ENCODE results near the gene GPR55. TPM values are rescaled to one million over a fixed set of nuclear protein-coding genes. Genes with fewer than 3 reads are reported as not detected.

Gene GPR55
- total RNA-seq, 1 experiment from 2014 or later = not detected

DNA sequence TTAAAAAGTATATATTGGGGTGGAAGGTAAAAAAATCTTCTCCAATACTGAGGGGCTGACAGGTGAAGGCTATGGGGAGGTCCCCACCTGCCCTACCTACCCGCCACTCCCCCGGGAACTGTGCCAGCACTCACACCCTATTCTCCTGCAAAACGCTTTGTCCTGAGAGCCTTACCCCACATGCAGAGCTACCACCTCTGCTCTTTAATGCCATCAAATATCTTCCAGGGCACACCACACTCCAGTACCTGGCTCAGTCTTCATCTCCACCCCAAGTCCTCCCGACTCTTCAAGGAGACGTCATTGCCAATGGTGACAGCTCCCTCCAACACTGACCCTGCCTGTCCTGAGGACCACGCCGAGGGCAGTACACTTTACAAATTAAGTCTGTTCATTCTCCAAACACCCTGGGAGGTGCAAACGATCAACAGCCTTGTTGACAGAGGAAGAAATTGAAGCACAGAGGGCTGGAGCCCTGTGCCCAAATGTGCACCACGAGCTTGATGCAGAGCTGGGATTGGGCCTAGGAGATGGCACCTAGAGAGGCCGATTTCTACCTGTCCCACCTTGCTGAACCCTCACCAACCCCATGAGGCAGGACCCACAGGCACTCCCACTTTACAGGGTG, 6.0 kb upstream of the GPR55 start:
- DNase-seq = peak; percentile 16
- H2BK12ac ChIP-seq (ENCODE audit: insufficient read length, low read depth, low read length) = no peak overlapping the region
- H3K23me2 ChIP-seq (ENCODE audit: insufficient read length, low read depth, low read length, poor library complexity, severe bottlenecking) = no peaks in the 10 kb centered on the region
- H2BK20ac ChIP-seq (ENCODE audit: low read depth, low read length, poor library complexity, severe bottlenecking) = no peak overlapping the region
- Mint-ChIP-seq H3K27me3 (ENCODE audit: low read depth) (no peaks in the 10 kb centered on the region; the same call in 1 of the 2 replicates), H3K36me3 (ENCODE audit: insufficient read depth in 1 of 3, low read depth in 3 of 3) (peaks cover 3 to 8% (median 3%) of the 10 kb centered on the region in 3 experiments; a peak in 5 of 7 replicates), H3K27ac (no peak overlapping the region), H3K9me3 (peaks cover 4 to 7% of the 10 kb centered on the region in 2 experiments), H3K4me1 (peaks cover 7 to 22% of the 10 kb centered on the region in 2 experiments), H3K4me3 (no peak overlapping the region)
- no peaks in the 10 kb centered on the region for H3K9me3 ChIP-seq (ENCODE audit: control insufficient read depth, low read depth, low read length)
- peaks cover 2% of the 10 kb centered on the region; the same call in 1 of the 2 replicates for H3K4me1 ChIP-seq (ENCODE audit: insufficient read depth, low read length)
- H4K20me1 ChIP-seq (ENCODE audit: control insufficient read depth, insufficient read depth, insufficient read length) = no peaks in the 10 kb centered on the region
- no peak overlapping the region for H2BK5ac ChIP-seq (ENCODE audit: insufficient read length, low read length)
- no peak overlapping the region for H4K8ac ChIP-seq (replicated peaks; ENCODE audit: insufficient read length, low read depth, low read length)
- no peak overlapping the region for H3K18ac ChIP-seq (ENCODE audit: insufficient read length, low read depth, low read length)
- H3T11ph ChIP-seq (ENCODE audit: low read length) = no peak overlapping the region
- H3K79me2 ChIP-seq (ENCODE audit: insufficient read depth, low read length) = no peaks in the 10 kb centered on the region
- H3K4ac ChIP-seq (ENCODE audit: low read depth, low read length) = no peak overlapping the region
- no peak overlapping the region for H2AFZ ChIP-seq (ENCODE audit: low read length)
- WGBS (ENCODE audit: extremely low coverage, insufficient read length, low lambda C conversion rate) = no CpG with 5 or more reads among the region's 10 CpGs
- H2AK5ac ChIP-seq (ENCODE audit: insufficient read length, low read length) = no peak overlapping the region
- H3K4me2 ChIP-seq (ENCODE audit: insufficient read depth, insufficient read length, low read length) = no peak overlapping the region
- H3K79me1 ChIP-seq (ENCODE audit: insufficient read depth, low read depth, low read length, poor library complexity, severe bottlenecking) = no peaks in the 10 kb centered on the region
- H2BK120ac ChIP-seq (ENCODE audit: low read depth, low read length, poor library complexity, severe bottlenecking) = no peak overlapping the region
- TF ChIP-seq, protein P1, sequence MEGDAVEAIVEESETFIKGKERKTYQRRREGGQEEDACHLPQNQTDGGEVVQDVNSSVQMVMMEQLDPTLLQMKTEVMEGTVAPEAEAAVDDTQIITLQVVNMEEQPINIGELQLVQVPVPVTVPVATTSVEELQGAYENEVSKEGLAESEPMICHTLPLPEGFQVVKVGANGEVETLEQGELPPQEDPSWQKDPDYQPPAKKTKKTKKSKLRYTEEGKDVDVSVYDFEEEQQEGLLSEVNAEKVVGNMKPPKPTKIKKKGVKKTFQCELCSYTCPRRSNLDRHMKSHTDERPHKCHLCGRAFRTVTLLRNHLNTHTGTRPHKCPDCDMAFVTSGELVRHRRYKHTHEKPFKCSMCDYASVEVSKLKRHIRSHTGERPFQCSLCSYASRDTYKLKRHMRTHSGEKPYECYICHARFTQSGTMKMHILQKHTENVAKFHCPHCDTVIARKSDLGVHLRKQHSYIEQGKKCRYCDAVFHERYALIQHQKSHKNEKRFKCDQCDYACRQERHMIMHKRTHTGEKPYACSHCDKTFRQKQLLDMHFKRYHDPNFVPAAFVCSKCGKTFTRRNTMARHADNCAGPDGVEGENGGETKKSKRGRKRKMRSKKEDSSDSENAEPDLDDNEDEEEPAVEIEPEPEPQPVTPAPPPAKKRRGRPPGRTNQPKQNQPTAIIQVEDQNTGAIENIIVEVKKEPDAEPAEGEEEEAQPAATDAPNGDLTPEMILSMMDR (conservative IDR thresholded peaks at IDR 0.05) = no peak
- H3K9ac ChIP-seq (ENCODE audit: extremely low read depth, insufficient read length, low read length) = no peak overlapping the region
- H3K27me3 ChIP-seq (ENCODE audit: insufficient read depth, low read length) = no peaks in the 10 kb centered on the region
- H4K91ac ChIP-seq (ENCODE audit: insufficient read length, low read depth, low read length) = no peak overlapping the region
- H2BK15ac ChIP-seq (ENCODE audit: low read depth, low read length) = no peak overlapping the region
- H4K5ac ChIP-seq (ENCODE audit: insufficient read length, low read depth, low read length) = no peak overlapping the region
- no peak overlapping the region for H3K23ac ChIP-seq (ENCODE audit: insufficient read length, low read depth, low read length)
- no peak overlapping the region for H3K27ac ChIP-seq (ENCODE audit: insufficient read length, low read depth, low read length)
- no peak overlapping the region for H3K56ac ChIP-seq (ENCODE audit: insufficient read length, low read depth, low read length)
- H3K14ac ChIP-seq (ENCODE audit: insufficient read depth, low read length) = no peak overlapping the region
